ENCODE measurements around the gene ABHD8. TPM values are rescaled to one million over a fixed set of nuclear protein-coding genes. Genes with fewer than 3 reads are reported as not detected.

ABHD8 gene
- total and polyA plus RNA-seq, 7 experiments from 2014 or later, result 7.0 to 12.4 (median 9.5) TPM

DNA sequence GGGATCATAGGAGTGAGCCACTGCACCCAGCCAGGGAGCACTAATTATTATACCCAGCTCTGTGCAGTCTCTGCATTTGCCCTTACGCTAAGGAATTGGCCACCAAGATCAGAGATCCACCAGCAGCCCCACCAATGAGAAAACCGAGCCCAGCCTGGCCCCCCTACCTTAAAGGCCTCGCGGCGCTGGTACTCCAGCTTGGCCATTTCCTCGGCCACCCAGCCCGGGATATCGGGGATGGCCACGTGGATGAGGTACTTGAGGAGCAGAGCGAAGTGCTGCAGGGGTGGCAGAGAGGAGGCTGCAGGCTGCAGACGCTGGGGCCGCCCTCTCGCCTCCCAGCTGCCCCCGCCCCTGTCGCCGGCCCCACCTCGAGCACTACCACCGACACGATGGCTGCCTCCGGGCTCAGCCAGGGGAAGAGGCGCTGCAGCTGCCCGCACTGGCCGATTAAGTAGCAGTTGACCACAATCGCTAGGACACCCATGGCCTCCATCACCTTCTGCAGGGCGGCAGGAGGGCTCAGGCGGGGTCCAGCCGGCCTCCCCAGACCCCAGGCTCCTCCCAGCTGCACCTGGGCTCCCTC is 23.9 kb upstream of the ABHD8 start:
- no peaks in the 10 kb centered on the region for H3K27me3 ChIP-seq (ENCODE audit: control insufficient read depth in 2 of 2, insufficient read depth in 2 of 2, low read length in 2 of 2)
- no peak overlapping the region for H3K27ac ChIP-seq (ENCODE audit: low read depth, low read length)
- Mint-ChIP-seq H3K27ac (peak overlapping the region in 2 of 9 donors; percentile 22 to 55), H3K36me3 (peaks cover 0 to 16% (median 0%) of the 10 kb centered on the region in 5 donors), H3K4me1 (peaks cover 10 to 23% (median 16%) of the 10 kb centered on the region in 7 donors), H3K4me3 (peak overlapping the region in 6 of 10 donors; percentile 18 to 85 (median 47)), H3K9me3 (peaks cover 0 to 1% (median 0%) of the 10 kb centered on the region in 11 donors), H3K27me3 (peaks cover 0 to 12% (median 0%) of the 10 kb centered on the region in 5 donors)
- DNase-seq (no peak), ATAC-seq (no peak)
- peaks cover 0 to 8% (median 0%) of the 10 kb centered on the region in 3 experiments for H3K36me3 ChIP-seq (ENCODE audit: control insufficient read depth in 2 of 3, insufficient read depth in 3 of 3, low read length in 3 of 3)
- H3K4me3 ChIP-seq (ENCODE audit: low read length), result no peak overlapping the region
- H3K9me3 ChIP-seq (ENCODE audit: control insufficient read depth in 2 of 3, low read length in 3 of 3), result no peaks in the 10 kb centered on the region
- ChIA-PET CTCF (interaction anchor here (0.9 to 1.7 kb wide), 2 partner anchors 17 to 35 kb away, joined by 3 to 5 read pairs; partner anchors contain the start of gene DDA1), POLR2A (interaction anchor here (0.6 to 6.6 kb wide), 3 partner anchors 10 to 60 kb away, joined by 3 to 36 read pairs (median 4); partner anchors contain the start of gene DDA1)
- intact Hi-C loops (cut with micrococcal nuclease), result no loop called here
- peaks cover 6 to 7% of the 10 kb centered on the region in 2 donors for H3K4me1 ChIP-seq (ENCODE audit: control insufficient read depth in 2 of 2, insufficient read depth in 2 of 2, low read length in 2 of 2)

- DNase-seq (no peak), ATAC-seq (no peak)
- intact Hi-C loops (cut with micrococcal nuclease), result no loop called here
- Mint-ChIP-seq H3K4me3 (peak overlapping the region in 5 of 10 donors; percentile 3 to 85 (median 51)), H3K36me3 (peaks cover 0 to 16% (median 0%) of the 10 kb centered on the region in 5 donors), H3K27me3 (peaks cover 0 to 12% (median 0%) of the 10 kb centered on the region in 5 donors), H3K4me1 (peaks cover 12 to 23% (median 16%) of the 10 kb centered on the region in 7 donors), H3K9me3 (peaks cover 0 to 1% (median 0%) of the 10 kb centered on the region in 11 donors), H3K27ac (no peak overlapping the region)
- ChIA-PET POLR2A (interaction anchor here (0.6 to 6.6 kb wide), 4 partner anchors 10 to 60 kb away, joined by 3 to 36 read pairs (median 6); partner anchors contain the start of gene DDA1), CTCF (interaction anchor here (0.9 to 1.7 kb wide), 2 partner anchors 17 to 34 kb away, joined by 3 to 5 read pairs; partner anchors contain the start of gene DDA1)
- H3K27ac ChIP-seq (ENCODE audit: low read depth, low read length), result no peak overlapping the region
- peaks cover 6 to 7% of the 10 kb centered on the region in 2 donors for H3K4me1 ChIP-seq (ENCODE audit: control insufficient read depth in 2 of 2, insufficient read depth in 2 of 2, low read length in 2 of 2)
- no peaks in the 10 kb centered on the region for H3K9me3 ChIP-seq (ENCODE audit: control insufficient read depth in 2 of 3, low read length in 3 of 3)
- H3K27me3 ChIP-seq (ENCODE audit: control insufficient read depth in 2 of 2, insufficient read depth in 2 of 2, low read length in 2 of 2), result no peaks in the 10 kb centered on the region
- H3K36me3 ChIP-seq (ENCODE audit: control insufficient read depth in 2 of 3, insufficient read depth in 3 of 3, low read length in 3 of 3), result peaks cover 0 to 14% (median 0%) of the 10 kb centered on the region in 3 experiments
- no peak overlapping the region for H3K4me3 ChIP-seq (ENCODE audit: low read length)
These were observed 23.4 kb upstream of the ABHD8 start for GRCh38 chr19:17326595-17326966.

- H3K9me3 Mint-ChIP-seq, result peaks cover 0 to 1% (median 0%) of the 10 kb centered on the region in 11 donors
- peaks cover 6 to 7% of the 10 kb centered on the region in 2 donors for H3K4me1 ChIP-seq (ENCODE audit: control insufficient read depth in 2 of 2, insufficient read depth in 2 of 2, low read length in 2 of 2)
- peaks cover 0 to 16% (median 0%) of the 10 kb centered on the region in 5 donors for H3K36me3 Mint-ChIP-seq
- intact Hi-C loops (cut with micrococcal nuclease), result no loop called here
- no peak for ATAC-seq
- H3K36me3 ChIP-seq (ENCODE audit: control insufficient read depth in 2 of 3, insufficient read depth in 3 of 3, low read length in 3 of 3), result peaks cover 0 to 18% (median 0%) of the 10 kb centered on the region in 3 experiments
- H3K27ac Mint-ChIP-seq, result peak overlapping the region in 2 of 9 donors; percentile 13 to 25
- no peak overlapping the region for H3K27ac ChIP-seq (ENCODE audit: low read depth, low read length)
- ChIA-PET POLR2A (interaction anchor here (0.6 to 6.6 kb wide), 4 partner anchors 11 to 59 kb away, joined by 3 to 36 read pairs (median 6); partner anchors contain the start of gene DDA1), CTCF (interaction anchor here (0.6 to 1.7 kb wide), 3 partner anchors 16 to 69 kb away, joined by 3 to 5 read pairs (median 3); partner anchors contain the start of gene DDA1)
- no peak for DNase-seq
- no peaks in the 10 kb centered on the region for H3K9me3 ChIP-seq (ENCODE audit: control insufficient read depth in 2 of 3, low read length in 3 of 3)
- peaks cover 12 to 23% (median 16%) of the 10 kb centered on the region in 7 donors for H3K4me1 Mint-ChIP-seq
- peak overlapping the region in 2 of 10 donors; percentile 3 to 14 for H3K4me3 Mint-ChIP-seq
- H3K27me3 ChIP-seq (ENCODE audit: control insufficient read depth in 2 of 2, insufficient read depth in 2 of 2, low read length in 2 of 2), result no peaks in the 10 kb centered on the region
- H3K27me3 Mint-ChIP-seq, result peaks cover 0 to 12% (median 0%) of the 10 kb centered on the region in 5 donors
- H3K4me3 ChIP-seq (ENCODE audit: low read length), result no peak overlapping the region
These were observed 22.8 kb upstream of the ABHD8 start for GRCh38 chr19:17325881-17326594.

DNA sequence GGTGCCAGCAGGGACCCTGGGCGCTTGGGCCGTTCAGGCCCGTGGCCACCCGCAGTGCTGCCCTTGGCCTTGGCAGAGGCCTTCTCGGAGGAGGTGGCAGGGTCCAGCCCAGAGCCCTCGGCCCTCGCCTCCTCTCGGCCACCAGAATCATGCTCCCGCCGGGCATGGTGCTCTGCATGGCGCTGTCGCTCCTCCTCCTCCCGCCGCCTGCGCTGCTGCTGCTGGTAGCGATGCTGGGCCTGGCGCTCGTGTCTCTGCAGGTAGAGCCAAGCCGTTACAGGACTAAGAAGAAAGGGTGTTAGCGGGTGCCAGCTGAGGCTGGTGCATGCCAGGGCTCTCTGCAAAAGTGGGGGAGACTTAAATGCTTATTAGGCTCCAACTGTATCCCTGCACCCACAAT is 21.9 kb upstream of the ABHD8 start:
- H3K4me3 Mint-ChIP-seq, result peak overlapping the region in 1 of 10 donors; percentile 58
- H3K4me3 ChIP-seq (ENCODE audit: low read length), result no peak overlapping the region

GRCh38 chr19:17324357-17325114 is 21.3 kb upstream of the ABHD8 start:
- H3K27ac ChIP-seq (ENCODE audit: low read depth, low read length), result no peak overlapping the region
- ATAC-seq, result no peak
- H3K4me1 Mint-ChIP-seq, result peaks cover 7 to 13% (median 10%) of the 10 kb centered on the region in 7 donors
- peaks cover 0 to 33% (median 7%) of the 10 kb centered on the region in 3 experiments for H3K36me3 ChIP-seq (ENCODE audit: control insufficient read depth in 2 of 3, insufficient read depth in 3 of 3, low read length in 3 of 3)
- POLR2A ChIA-PET, result interaction anchor here (0.5 to 6.6 kb wide), 4 partner anchors 9 to 42 kb away, joined by 3 to 36 read pairs (median 4); partner anchors contain the start of gene DDA1
- intact Hi-C loops (cut with micrococcal nuclease), result no loop called here
- DNase-seq, result no peak
- H3K4me3 ChIP-seq (ENCODE audit: low read length), result no peak overlapping the region
- H3K27ac Mint-ChIP-seq, result no peak overlapping the region
- H3K27me3 Mint-ChIP-seq, result peaks cover 0 to 2% (median 0%) of the 10 kb centered on the region in 5 donors
- H3K9me3 ChIP-seq (ENCODE audit: control insufficient read depth in 2 of 3, low read length in 3 of 3), result no peaks in the 10 kb centered on the region
- H3K36me3 Mint-ChIP-seq, result peaks cover 0 to 8% (median 0%) of the 10 kb centered on the region in 5 donors
- peaks cover 4 to 5% of the 10 kb centered on the region in 2 donors for H3K4me1 ChIP-seq (ENCODE audit: control insufficient read depth in 2 of 2, insufficient read depth in 2 of 2, low read length in 2 of 2)
- CTCF ChIA-PET, result interaction anchor here (1.0 kb wide), 1 partner anchor 62 kb away, joined by 3 read pairs; no protein-coding TSS in a partner anchor
- H3K9me3 Mint-ChIP-seq, result peaks cover 0 to 1% (median 0%) of the 10 kb centered on the region in 11 donors
- H3K27me3 ChIP-seq (ENCODE audit: control insufficient read depth in 2 of 2, insufficient read depth in 2 of 2, low read length in 2 of 2), result no peaks in the 10 kb centered on the region
- H3K4me3 Mint-ChIP-seq, result peak overlapping the region in 1 of 10 donors; percentile 57

More for the DNA sequence above, 21.9 kb upstream of the ABHD8 start:
- no peak overlapping the region for H3K27ac ChIP-seq (ENCODE audit: low read depth, low read length)
- peaks cover 6 to 7% of the 10 kb centered on the region in 2 donors for H3K4me1 ChIP-seq (ENCODE audit: control insufficient read depth in 2 of 2, insufficient read depth in 2 of 2, low read length in 2 of 2)
- CTCF ChIA-PET, result interaction anchor here (1.0 kb wide), 1 partner anchor 61 kb away, joined by 3 read pairs; no protein-coding TSS in a partner anchor
- POLR2A ChIA-PET, result interaction anchor here (0.5 to 6.6 kb wide), 4 partner anchors 8 to 41 kb away, joined by 3 to 36 read pairs (median 4); partner anchors contain the start of gene DDA1
- ATAC-seq (no peak), DNase-seq (no peak)
- intact Hi-C loops (cut with micrococcal nuclease), result no loop called here
- Mint-ChIP-seq H3K9me3 (peaks cover 0 to 1% (median 0%) of the 10 kb centered on the region in 11 donors), H3K27me3 (peaks cover 0 to 7% (median 0%) of the 10 kb centered on the region in 5 donors), H3K36me3 (peaks cover 0 to 10% (median 0%) of the 10 kb centered on the region in 5 donors), H3K27ac (no peak overlapping the region), H3K4me1 (peaks cover 8 to 16% (median 13%) of the 10 kb centered on the region in 7 donors)
- no peaks in the 10 kb centered on the region for H3K9me3 ChIP-seq (ENCODE audit: control insufficient read depth in 2 of 3, low read length in 3 of 3)
- no peaks in the 10 kb centered on the region for H3K27me3 ChIP-seq (ENCODE audit: control insufficient read depth in 2 of 2, insufficient read depth in 2 of 2, low read length in 2 of 2)
- peaks cover 0 to 27% (median 5%) of the 10 kb centered on the region in 3 experiments for H3K36me3 ChIP-seq (ENCODE audit: control insufficient read depth in 2 of 3, insufficient read depth in 3 of 3, low read length in 3 of 3)

All from naive thymus-derived CD4-positive, alpha-beta T cell (primary cell).